ENCODE measurements around the gene GPRIN3.

- TF ChIP-seq CTCF (conservative IDR thresholded peaks at IDR 0.05; ENCODE audit: low read depth, low read length) (no peak), EZH2 (IDR thresholded peaks at IDR 0.05; ENCODE audit: borderline replicate concordance, low read depth, low read length, poor library complexity, severe bottlenecking) (no peak)
Observed at GRCh38 chr4:89287945-89288344, 19.7 kb downstream of the GPRIN3 start.

Data from A673 (cell line).